Measurements from ENCODE around the gene BPHL. TPM values are rescaled to one million over a fixed set of nuclear protein-coding genes. Genes with fewer than 3 reads are reported as not detected.

BPHL gene
- total RNA-seq, 4 donors from 2014 or later: 6.3 to 8.3 (median 7.3) TPM

DNA sequence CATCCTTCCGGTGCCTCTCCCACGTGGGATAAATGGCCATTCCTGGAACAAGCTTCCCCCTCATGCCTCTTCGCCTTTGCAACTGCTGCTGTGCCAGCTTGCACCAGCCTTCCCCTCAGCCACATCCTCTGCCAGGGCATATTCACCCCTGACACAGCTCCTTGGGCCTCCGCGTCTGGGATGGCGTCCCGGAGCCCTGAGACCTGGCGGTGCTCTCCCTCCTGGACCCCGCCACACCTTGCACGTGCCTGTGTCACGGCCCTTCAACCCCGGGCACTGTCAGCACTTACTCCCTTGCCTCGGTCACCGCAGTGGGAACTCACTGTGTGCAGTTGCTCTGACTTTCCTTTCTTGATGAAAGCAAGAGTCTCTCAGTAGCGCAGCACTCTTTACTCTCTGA, 13.2 kb downstream of the BPHL start:
- TF ChIP-seq POLR2A (IDR thresholded peaks at IDR 0.05; ENCODE audit: low read depth) (no peak), POLR2AphosphoS5 (IDR thresholded peaks at IDR 0.05) (no peak), EP300 (IDR thresholded peaks at IDR 0.05) (no peak)
- TF ChIP-seq, protein P1, sequence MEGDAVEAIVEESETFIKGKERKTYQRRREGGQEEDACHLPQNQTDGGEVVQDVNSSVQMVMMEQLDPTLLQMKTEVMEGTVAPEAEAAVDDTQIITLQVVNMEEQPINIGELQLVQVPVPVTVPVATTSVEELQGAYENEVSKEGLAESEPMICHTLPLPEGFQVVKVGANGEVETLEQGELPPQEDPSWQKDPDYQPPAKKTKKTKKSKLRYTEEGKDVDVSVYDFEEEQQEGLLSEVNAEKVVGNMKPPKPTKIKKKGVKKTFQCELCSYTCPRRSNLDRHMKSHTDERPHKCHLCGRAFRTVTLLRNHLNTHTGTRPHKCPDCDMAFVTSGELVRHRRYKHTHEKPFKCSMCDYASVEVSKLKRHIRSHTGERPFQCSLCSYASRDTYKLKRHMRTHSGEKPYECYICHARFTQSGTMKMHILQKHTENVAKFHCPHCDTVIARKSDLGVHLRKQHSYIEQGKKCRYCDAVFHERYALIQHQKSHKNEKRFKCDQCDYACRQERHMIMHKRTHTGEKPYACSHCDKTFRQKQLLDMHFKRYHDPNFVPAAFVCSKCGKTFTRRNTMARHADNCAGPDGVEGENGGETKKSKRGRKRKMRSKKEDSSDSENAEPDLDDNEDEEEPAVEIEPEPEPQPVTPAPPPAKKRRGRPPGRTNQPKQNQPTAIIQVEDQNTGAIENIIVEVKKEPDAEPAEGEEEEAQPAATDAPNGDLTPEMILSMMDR (IDR thresholded peaks at IDR 0.05): no peak
- Histone ChIP-seq H3K36me3 (peaks cover 0 to 68% (median 50%) of the 10 kb centered on the region in 4 donors), H3K27ac (replicated peaks in 1 of 4) (no peak overlapping the region), H3K9me3 (no peaks in the 10 kb centered on the region), H3K4me3 (no peak overlapping the region), H3K27me3 (no peaks in the 10 kb centered on the region), H3K4me1 (peaks cover 0 to 4% (median 0%) of the 10 kb centered on the region in 4 donors)
- intact Hi-C loops (cut with DNase I): loop anchor here (10.0 kb wide), 1 partner anchor 603 kb away; no protein-coding TSS in a partner anchor
- 94% methylated on average over 15 of the region's 15 CpGs for WGBS
- no peak for DNase-seq (ENCODE audit: extremely low spot score)

DNA sequence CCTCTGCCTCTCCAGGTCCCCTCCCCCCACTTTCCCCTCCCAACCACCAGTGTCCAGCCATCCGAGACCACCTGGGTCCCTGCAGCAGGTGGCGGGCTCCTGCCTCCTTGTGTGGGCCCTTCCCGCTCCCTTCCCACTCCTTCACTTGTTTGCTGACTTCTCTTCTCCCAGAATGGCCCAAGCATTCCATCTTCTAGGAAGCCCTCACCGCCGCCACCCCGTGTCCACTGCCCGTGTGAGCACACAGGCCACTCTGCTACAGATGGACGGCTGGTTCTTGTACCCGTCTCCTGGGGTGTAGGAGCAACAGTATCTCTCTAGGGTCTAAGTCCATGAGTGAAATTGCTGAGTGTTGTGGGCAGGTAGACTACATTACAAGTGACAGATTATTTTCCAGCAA, 15.0 kb downstream of the BPHL start:
- no peak overlapping the region for H3K4me3 ChIP-seq
- intact Hi-C loops (cut with DNase I): loop anchor here (10.0 kb wide), 1 partner anchor 601 kb away; no protein-coding TSS in a partner anchor
- H3K9me3 ChIP-seq: no peaks in the 10 kb centered on the region
- no peak for DNase-seq (ENCODE audit: extremely low spot score)
- no peak overlapping the region for H3K27ac ChIP-seq (replicated peaks in 1 of 4)
- 90% methylated on average over 7 of the region's 9 CpGs for WGBS
- H3K27me3 ChIP-seq: no peaks in the 10 kb centered on the region
- peaks cover 0 to 1% (median 0%) of the 10 kb centered on the region in 4 donors for H3K4me1 ChIP-seq
- peaks cover 0 to 80% (median 61%) of the 10 kb centered on the region in 4 donors for H3K36me3 ChIP-seq
- no peak for TF ChIP-seq POLR2A (IDR thresholded peaks at IDR 0.05; ENCODE audit: low read depth)
- no peak for TF ChIP-seq EP300 (IDR thresholded peaks at IDR 0.05)

DNA sequence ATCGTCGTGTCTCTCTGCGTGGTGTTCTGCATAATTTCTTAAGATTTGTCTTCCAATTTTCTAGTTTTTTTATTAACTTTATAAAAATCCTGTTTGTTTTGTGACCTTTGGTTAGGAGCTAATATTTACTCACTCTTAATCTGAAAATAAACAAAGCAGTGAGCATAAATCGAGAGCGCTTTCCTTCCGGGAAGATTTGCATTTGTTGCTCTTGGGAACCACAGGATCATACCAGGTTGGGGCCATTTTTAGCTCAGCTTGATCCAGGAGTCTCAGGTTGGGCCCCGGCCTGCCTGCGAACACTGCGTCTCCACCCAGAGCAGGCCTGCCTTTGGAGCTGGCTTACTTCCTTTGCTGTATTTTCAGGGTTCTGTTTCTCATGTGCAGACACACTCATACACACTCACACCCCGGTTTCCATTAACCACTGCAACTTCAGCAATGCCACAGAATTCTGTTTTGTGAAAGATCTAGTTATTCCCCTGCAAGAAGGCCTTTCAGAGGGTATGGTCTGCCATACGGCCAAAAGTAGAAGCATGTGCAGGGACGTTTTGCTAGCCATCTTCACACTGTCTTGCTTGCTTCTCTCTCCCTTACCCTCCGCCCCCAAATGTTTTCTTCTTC, 17.3 kb downstream of the BPHL start:
- Histone ChIP-seq H3K4me1 (peaks cover 4 to 11% (median 7%) of the 10 kb centered on the region in 4 donors), H3K27me3 (no peaks in the 10 kb centered on the region), H3K4me3 (no peak overlapping the region), H3K9me3 (no peaks in the 10 kb centered on the region), H3K36me3 (peaks cover 0 to 77% (median 54%) of the 10 kb centered on the region in 4 donors), H3K27ac (replicated peaks in 1 of 4) (no peak overlapping the region)
- intact Hi-C loops (cut with DNase I): loop anchor here (10.0 kb wide), 1 partner anchor 599 kb away; no protein-coding TSS in a partner anchor
- WGBS: 93% methylated on average over 13 of the region's 13 CpGs
- TF ChIP-seq POLR2AphosphoS5 (IDR thresholded peaks at IDR 0.05): no peak
- TF ChIP-seq, protein P1 (IDR thresholded peaks at IDR 0.05): no peak
- no peak for TF ChIP-seq POLR2A (IDR thresholded peaks at IDR 0.05; ENCODE audit: low read depth)
- TF ChIP-seq EP300 (IDR thresholded peaks at IDR 0.05): no peak
- no peak for DNase-seq (ENCODE audit: extremely low spot score)

DNA sequence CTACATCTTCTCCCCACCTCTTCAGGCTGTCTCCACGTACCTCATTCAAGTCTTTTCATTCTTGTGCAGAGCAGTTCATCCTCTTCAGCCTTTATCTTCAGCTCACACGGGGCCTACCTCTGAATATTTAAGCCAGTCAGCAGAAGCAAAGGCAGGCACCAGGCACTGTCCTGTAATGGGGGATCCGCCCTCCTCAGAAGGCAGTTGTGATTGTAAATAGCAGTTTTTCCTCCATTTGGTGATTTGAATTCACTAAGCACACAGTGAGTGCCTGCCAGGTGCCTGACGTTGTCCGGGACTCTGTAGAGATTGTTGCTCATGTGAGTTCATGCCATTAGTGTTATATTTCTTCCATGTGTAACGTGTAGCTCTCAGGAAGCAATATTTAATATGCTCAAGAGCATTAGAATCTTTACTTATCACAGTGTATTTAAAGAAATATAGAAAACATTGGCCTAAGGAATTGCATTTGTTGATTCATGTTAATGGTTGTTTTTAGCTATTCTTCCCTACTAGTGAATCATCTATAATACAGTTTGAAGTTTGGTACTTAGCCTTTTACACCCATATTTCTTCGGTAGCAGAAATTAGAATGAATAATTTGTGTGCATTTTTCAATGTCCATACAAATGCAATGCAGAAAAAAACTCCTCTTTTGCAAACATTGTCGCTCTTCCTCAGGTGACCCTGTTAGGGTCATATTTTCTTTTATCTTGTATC, 17.9 kb downstream of the BPHL start:
- Histone ChIP-seq H3K4me1 (peaks cover 4 to 11% (median 7%) of the 10 kb centered on the region in 4 donors), H3K27ac (replicated peaks in 1 of 4) (no peak overlapping the region), H3K27me3 (no peaks in the 10 kb centered on the region), H3K36me3 (peaks cover 0 to 77% (median 55%) of the 10 kb centered on the region in 4 donors), H3K9me3 (no peaks in the 10 kb centered on the region), H3K4me3 (no peak overlapping the region)
- WGBS: 90% methylated on average over 8 of the region's 8 CpGs
- intact Hi-C loops (cut with DNase I): loop anchor here (10.0 kb wide), 1 partner anchor 598 kb away; no protein-coding TSS in a partner anchor
- TF ChIP-seq POLR2AphosphoS5 (IDR thresholded peaks at IDR 0.05): no peak
- no peak for TF ChIP-seq POLR2A (IDR thresholded peaks at IDR 0.05; ENCODE audit: low read depth)
- TF ChIP-seq, protein P1 (IDR thresholded peaks at IDR 0.05): no peak
- TF ChIP-seq EP300 (IDR thresholded peaks at IDR 0.05): no peak
- DNase-seq (ENCODE audit: extremely low spot score): no peak
